GM19395 (cell line): ENCODE measurements around the gene CLDN12.
A peak's percentile ranks its signal among the peaks of the same experiment; 100 is the strongest.

Experiments
- ATAC-seq: cut with Tn5 transposase; IDR thresholded peaks from one replicate; pipeline ENCODE4 v1.9.1; 2021; ENCODE audit warnings: mild to moderate bottlenecking, moderate library complexity; ENCODE audit not compliant: unreplicated experiment

The CLDN12 gene

GRCh38 chr7:90403174-90404113 is at the start of gene CLDN12:
Gene CLDN12, plus strand, starts transcription at chr7:90403461. Its CDS starts 9,216 bp downstream, at chr7:90412677.
- ATAC-seq, result peak; percentile 96

- no peak for ATAC-seq
Measured at GRCh38 chr7:90383422-90383821, 19.8 kb upstream of the CLDN12 start.

GRCh38 chr7:90383861-90384260 is 19.4 kb upstream of the CLDN12 start:
- no peak for ATAC-seq

GRCh38 chr7:90384433-90384832 is 18.8 kb upstream of the CLDN12 start:
- no peak for ATAC-seq

- no peak for ATAC-seq
Measured at GRCh38 chr7:90387470-90388240, 15.6 kb upstream of the CLDN12 start.

GRCh38 chr7:90390926-90391325 is 12.3 kb upstream of the CLDN12 start:
- ATAC-seq, result no peak

- ATAC-seq, result no peak
Measured at GRCh38 chr7:90391488-90391887, 11.8 kb upstream of the CLDN12 start.

GRCh38 chr7:90396420-90396819 is 6.8 kb upstream of the CLDN12 start:
- no peak for ATAC-seq

- ATAC-seq, result no peak
Measured at GRCh38 chr7:90401989-90402388, 1.3 kb upstream of the CLDN12 start.

- ATAC-seq, result no peak
Measured at GRCh38 chr7:90402785-90403173, 482 bp upstream of the CLDN12 start.

GRCh38 chr7:90404777-90405176 is 1.5 kb downstream of the CLDN12 start:
- no peak for ATAC-seq

GRCh38 chr7:90407484-90407821 is 4.2 kb downstream of the CLDN12 start:
- no peak for ATAC-seq

GRCh38 chr7:90408142-90408541 is 4.9 kb downstream of the CLDN12 start:
- no peak for ATAC-seq

- ATAC-seq, result no peak
Measured at GRCh38 chr7:90409667-90410066, 6.4 kb downstream of the CLDN12 start.

GRCh38 chr7:90411510-90411909 is 8.2 kb downstream of the CLDN12 start:
- no peak for ATAC-seq

GRCh38 chr7:90412458-90413184 is 9.4 kb downstream of the CLDN12 start:
- ATAC-seq, result peak; percentile 68

- peak; percentile 16 for ATAC-seq
Measured at GRCh38 chr7:90413185-90413528, 9.9 kb downstream of the CLDN12 start.

- ATAC-seq, result no peak
Measured at GRCh38 chr7:90421651-90422050, 18.4 kb downstream of the CLDN12 start.

GRCh38 chr7:90424720-90425119 is 21.5 kb downstream of the CLDN12 start:
- ATAC-seq, result peak; percentile 98

GRCh38 chr7:90425376-90425775 is 22.1 kb downstream of the CLDN12 start:
- ATAC-seq, result no peak
